ENCODE results near the gene CALHM2.
A peak's percentile ranks its signal among the peaks of the same experiment; 100 is the strongest.
"Not testable (repeated sequence)": the region's sequence is repeated elsewhere in the genome, so short reads cannot be mapped to it uniquely, and the experiment has no call there.

Gene CALHM2

GRCh38 chr10:103451831-103452505 is at the start of gene CALHM2:
TSS of gene CALHM2 (minus strand) at chr10:103452370. CDS start at chr10:103449941, 2,429 bp downstream.
- DNase-seq, result peak; percentile 54

GRCh38 chr10:103501186-103501585 is 49.0 kb upstream of the CALHM2 start:
- no peak for DNase-seq

GRCh38 chr10:103500481-103500880 is 48.3 kb upstream of the CALHM2 start:
- no peak for DNase-seq

GRCh38 chr10:103499881-103500280 is 47.7 kb upstream of the CALHM2 start:
- DNase-seq, result no peak

- DNase-seq, result no peak
Observed at GRCh38 chr10:103498936-103499638, 46.9 kb upstream of the CALHM2 start.

GRCh38 chr10:103497161-103497915 is 45.2 kb upstream of the CALHM2 start:
- no peak for DNase-seq

GRCh38 chr10:103495321-103495720 is 43.2 kb upstream of the CALHM2 start:
- DNase-seq, result no peak

- no peak for DNase-seq
Observed at GRCh38 chr10:103493916-103494877, 42.0 kb upstream of the CALHM2 start.

GRCh38 chr10:103493362-103493915 is 41.3 kb upstream of the CALHM2 start, which contains the start of gene NEURL1:
TSS of gene NEURL1 (plus strand) at chr10:103493705. CDS start at chr10:103494388, 683 bp downstream.
- DNase-seq, result no peak

GRCh38 chr10:103492655-103493261 is 40.6 kb upstream of the CALHM2 start:
- no peak for DNase-seq

- DNase-seq, result peak; percentile 94
Observed at GRCh38 chr10:103491729-103492364, 39.7 kb upstream of the CALHM2 start.

GRCh38 chr10:103490986-103491314 is 38.8 kb upstream of the CALHM2 start:
- DNase-seq, result no peak

GRCh38 chr10:103487410-103487708 is 35.2 kb upstream of the CALHM2 start:
- no peak for DNase-seq

- DNase-seq, result not testable (repeated sequence)
Observed at GRCh38 chr10:103486635-103487409, 34.7 kb upstream of the CALHM2 start.

- DNase-seq, result peak; percentile 57
Observed at GRCh38 chr10:103481974-103482531, 29.9 kb upstream of the CALHM2 start.

- DNase-seq, result no peak
Observed at GRCh38 chr10:103480521-103480920, 28.4 kb upstream of the CALHM2 start.

- no peak for DNase-seq
Observed at GRCh38 chr10:103479135-103479534, 27.0 kb upstream of the CALHM2 start, which contains the start of gene CALHM3. TSS of gene CALHM3 (minus strand) at chr10:103479240. CDS start at chr10:103479032, 208 bp downstream.

- DNase-seq, result no peak
Observed at GRCh38 chr10:103478671-103479070, 26.5 kb upstream of the CALHM2 start.

GRCh38 chr10:103476046-103476768 is 24.0 kb upstream of the CALHM2 start:
- DNase-seq, result no peak
